ENCODE results near the gene LCMT2. TPM values are rescaled to one million over a fixed set of nuclear protein-coding genes. Genes with fewer than 3 reads are reported as not detected.

The LCMT2 gene
- total RNA-seq, 4 donors from 2014 or later, result 3.0 to 6.2 (median 5.3) TPM

GRCh38 chr15:43275740-43276562 lies 54.4 kb downstream of the LCMT2 start:
- H3K27ac ChIP-seq, result peak overlapping the region; percentile 64 to 85 (median 81)
- no peaks in the 10 kb centered on the region for H3K27me3 ChIP-seq
- in situ Hi-C loops (cut with MboI; ENCODE audit: low sequenced_read_pairs in 4 of 4), result no loop called here
- no peak for TF ChIP-seq POLR2A (IDR thresholded peaks at IDR 0.05)
- TF ChIP-seq CTCF (IDR thresholded peaks at IDR 0.05 in 4 of 5, conservative IDR thresholded peaks at IDR 0.05 in 1 of 5), result no peak
- DNase-seq (peak in 1 of 2 donors; percentile 24), ATAC-seq (peak in 1 of 2 donors; percentile 48)
- H3K9me3 ChIP-seq, result no peaks in the 10 kb centered on the region
- peaks cover 43 to 53% of the 10 kb centered on the region in 2 donors for H3K4me1 ChIP-seq
- H3K4me3 ChIP-seq, result no peak overlapping the region
- no peaks in the 10 kb centered on the region for H3K36me3 ChIP-seq
- intact Hi-C loops (cut with DNase I; ENCODE audit: low total_unique reads), result loop anchor here (2.0 to 10.0 kb wide), 2 partner anchors 37 to 171 kb away; partner anchors contain the start of gene UBR1

- ATAC-seq, result peak; percentile 90 to 96
- Histone ChIP-seq H3K27me3 (no peaks in the 10 kb centered on the region), H3K4me3 (no peak overlapping the region), H3K4me1 (peaks cover 38 to 43% of the 10 kb centered on the region in 2 donors), H3K27ac (peak overlapping the region; percentile 81 to 86 (median 84)), H3K36me3 (no peaks in the 10 kb centered on the region), H3K9me3 (no peaks in the 10 kb centered on the region)
- peak; percentile 97 to 99 for DNase-seq
- in situ Hi-C loops (cut with MboI; ENCODE audit: low sequenced_read_pairs in 4 of 4) (no loop called here), intact Hi-C loops (cut with DNase I; ENCODE audit: low total_unique reads) (loop anchor here (10.0 kb wide), 1 partner anchor 169 kb away; the partner anchor contains the start of gene UBR1)
- TF ChIP-seq POLR2A (IDR thresholded peaks at IDR 0.05), result peak in 1 of 2 donors; percentile 42
- TF ChIP-seq CTCF (IDR thresholded peaks at IDR 0.05 in 4 of 5, conservative IDR thresholded peaks at IDR 0.05 in 1 of 5), result no peak
These were observed 56.2 kb downstream of the LCMT2 start for GRCh38 chr15:43274136-43274535.

Other genes starting within 250 kb of the LCMT2 start
- gene UBR1, start 224.5 kb downstream of the LCMT2 start, total RNA-seq, result 10 to 100 TPM; 20.2 to 31.3 (median 22.5) TPM
- gene TMEM62, start 197.0 kb downstream of the LCMT2 start, total RNA-seq, result 10 to 100 TPM; 13.1 to 16.7 (median 16.3) TPM
- 100 to 1,000 TPM in 1 of 4 donors, 10 to 100 TPM in 3; 32.4 to 108 (median 92.6) TPM for gene CCNDBP1, start 145.2 kb downstream of the LCMT2 start, total RNA-seq
- gene EPB42, start 109.6 kb downstream of the LCMT2 start, total RNA-seq, result not detected
- gene TGM5, start 63.6 kb downstream of the LCMT2 start, total RNA-seq, result 1 to 10 TPM in 1 of 4 donors, not detected in 3; 1.4 TPM
- gene TGM7, start 28.3 kb downstream of the LCMT2 start, total RNA-seq, result 1 to 10 TPM in 1 of 4 donors, under 1 TPM in 1, not detected in 2; 0.83 to 3.3 TPM
- gene ZSCAN29, start 40.5 kb upstream of the LCMT2 start, total RNA-seq, result 10 to 100 TPM; 20.7 to 42.2 (median 25.1) TPM
- 10 to 100 TPM; 13.6 to 16.1 (median 14.7) TPM for gene TUBGCP4, start 40.5 kb upstream of the LCMT2 start, total RNA-seq
- 10 to 100 TPM in 3 of 4 donors, 1 to 10 TPM in 1; 9.0 to 17.0 (median 13.3) TPM for gene TP53BP1, start 162.6 kb upstream of the LCMT2 start, total RNA-seq
- gene MAP1A, start 187.0 kb upstream of the LCMT2 start, total RNA-seq, result 10 to 100 TPM in 2 of 4 donors, 1 to 10 TPM in 2; 3.5 to 13.0 (median 8.2) TPM